ENCODE results near the gene FMR1.

DNA sequence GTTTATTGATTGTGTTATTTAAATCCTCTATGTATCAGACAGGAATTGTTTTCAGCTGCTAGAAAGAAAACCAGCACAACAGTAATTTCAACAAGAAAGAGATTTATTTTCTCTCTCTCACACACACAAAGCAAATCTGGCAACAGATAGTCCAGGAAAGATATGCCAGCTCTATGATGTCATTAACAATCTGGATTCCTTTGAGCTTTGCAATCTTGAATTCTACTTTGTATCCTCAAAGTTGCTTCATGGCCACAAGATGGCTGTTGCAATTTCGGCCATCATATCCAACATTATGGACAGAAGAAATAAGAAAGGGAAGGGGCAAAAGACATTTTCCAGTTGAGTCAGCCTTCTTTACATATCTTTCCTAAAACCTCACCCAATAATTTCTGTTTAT lies 19.8 kb upstream of the FMR1 start:
- TF ChIP-seq, protein P1, sequence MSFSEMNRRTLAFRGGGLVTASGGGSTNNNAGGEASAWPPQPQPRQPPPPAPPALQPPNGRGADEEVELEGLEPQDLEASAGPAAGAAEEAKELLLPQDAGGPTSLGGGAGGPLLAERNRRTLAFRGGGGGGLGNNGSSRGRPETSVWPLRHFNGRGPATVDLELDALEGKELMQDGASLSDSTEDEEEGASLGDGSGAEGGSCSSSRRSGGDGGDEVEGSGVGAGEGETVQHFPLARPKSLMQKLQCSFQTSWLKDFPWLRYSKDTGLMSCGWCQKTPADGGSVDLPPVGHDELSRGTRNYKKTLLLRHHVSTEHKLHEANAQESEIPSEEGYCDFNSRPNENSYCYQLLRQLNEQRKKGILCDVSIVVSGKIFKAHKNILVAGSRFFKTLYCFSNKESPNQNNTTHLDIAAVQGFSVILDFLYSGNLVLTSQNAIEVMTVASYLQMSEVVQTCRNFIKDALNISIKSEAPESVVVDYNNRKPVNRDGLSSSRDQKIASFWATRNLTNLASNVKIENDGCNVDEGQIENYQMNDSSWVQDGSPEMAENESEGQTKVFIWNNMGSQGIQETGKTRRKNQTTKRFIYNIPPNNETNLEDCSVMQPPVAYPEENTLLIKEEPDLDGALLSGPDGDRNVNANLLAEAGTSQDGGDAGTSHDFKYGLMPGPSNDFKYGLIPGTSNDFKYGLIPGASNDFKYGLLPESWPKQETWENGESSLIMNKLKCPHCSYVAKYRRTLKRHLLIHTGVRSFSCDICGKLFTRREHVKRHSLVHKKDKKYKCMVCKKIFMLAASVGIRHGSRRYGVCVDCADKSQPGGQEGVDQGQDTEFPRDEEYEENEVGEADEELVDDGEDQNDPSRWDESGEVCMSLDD (tag by site-specific recombination; IDR thresholded peaks at IDR 0.05) = no peak
- no peak for TF ChIP-seq ZBTB7A (tag by site-specific recombination; IDR thresholded peaks at IDR 0.05; ENCODE audit: low read depth)
- no peak for TF ChIP-seq ZNF639 (tag by site-specific recombination; IDR thresholded peaks at IDR 0.05)
- no peak for TF ChIP-seq PBX3 (CRISPR knock-in tag; IDR thresholded peaks at IDR 0.05)
- no peak for TF ChIP-seq ZNF768 (tag by site-specific recombination; IDR thresholded peaks at IDR 0.05)
- no peak for TF ChIP-seq CTCF (tag by site-specific recombination; IDR thresholded peaks at IDR 0.05)
- TF ChIP-seq PRDM6 (tag by site-specific recombination; IDR thresholded peaks at IDR 0.05) = no peak
- no peak for TF ChIP-seq GLI4 (tag by site-specific recombination; IDR thresholded peaks at IDR 0.05)
- no peak for TF ChIP-seq ZNF514 (tag by site-specific recombination; IDR thresholded peaks at IDR 0.05)

Measured in HEK293 (cell line).